Activated T-cell treated with anti-CD3 and anti-CD28 coated beads, Interleukin-2, amount 50 U/mL, for 72 hours (primary cell): ENCODE data around the gene THSD8. TPM values are rescaled to one million over a fixed set of nuclear protein-coding genes. Genes with fewer than 3 reads are reported as not detected.

Experiments
- ATAC-seq, 2 donors: fragments of 150-1000 bp; cut with Tn5 transposase; replicated peaks in 1 of 2; 2 replicates each; pipeline ENCODE4 v1.10.0; 2021; ENCODE audit warnings: moderate library complexity in 2 of 2, mild to moderate bottlenecking in 1 of 2
- DNase-seq, 2 donors: peaks; one replicate each; pipeline ENCODE4 v3.0.0; 2021 to 2022; ENCODE audit warnings: mixed read lengths in 1 of 2
- H3K27ac Mint-ChIP-seq: one replicate; pipeline ENCODE4 v1.8.0; 2022; ENCODE audit warnings: mild to moderate bottlenecking, moderate library complexity, mixed read lengths
- H3K27me3 Mint-ChIP-seq: one replicate; pipeline ENCODE4 v1.8.0; 2022; ENCODE audit warnings: low read depth, mixed read lengths
- H3K36me3 Mint-ChIP-seq, 2 donors: one replicate each; pipeline ENCODE4 v1.8.0; 2022; ENCODE audit warnings: mixed read lengths in 2 of 2, mild to moderate bottlenecking in 1 of 2; ENCODE audit not compliant: insufficient read depth in 2 of 2
- H3K4me1 Mint-ChIP-seq: one replicate; pipeline ENCODE4 v1.8.0; 2022; ENCODE audit warnings: low read depth, mixed read lengths
- H3K4me3 Mint-ChIP-seq, 2 donors: one replicate each; pipeline ENCODE4 v1.8.0; 2022; ENCODE audit warnings: mild to moderate bottlenecking in 2 of 2, mixed read lengths in 2 of 2, moderate library complexity in 2 of 2
- H3K9me3 Mint-ChIP-seq, 2 donors: one replicate each; pipeline ENCODE4 v1.8.0; 2022; ENCODE audit warnings: mixed read lengths in 2 of 2
- total RNA-seq, 2 donors: library from RNA; stranded (reverse); gene quantifications; one replicate each; pipeline ENCODE4 v1.2.3, GENCODE V29; 2022

The THSD8 gene
- total RNA-seq, 2 donors from 2014 or later = 23.7 to 27.1 TPM

DNA sequence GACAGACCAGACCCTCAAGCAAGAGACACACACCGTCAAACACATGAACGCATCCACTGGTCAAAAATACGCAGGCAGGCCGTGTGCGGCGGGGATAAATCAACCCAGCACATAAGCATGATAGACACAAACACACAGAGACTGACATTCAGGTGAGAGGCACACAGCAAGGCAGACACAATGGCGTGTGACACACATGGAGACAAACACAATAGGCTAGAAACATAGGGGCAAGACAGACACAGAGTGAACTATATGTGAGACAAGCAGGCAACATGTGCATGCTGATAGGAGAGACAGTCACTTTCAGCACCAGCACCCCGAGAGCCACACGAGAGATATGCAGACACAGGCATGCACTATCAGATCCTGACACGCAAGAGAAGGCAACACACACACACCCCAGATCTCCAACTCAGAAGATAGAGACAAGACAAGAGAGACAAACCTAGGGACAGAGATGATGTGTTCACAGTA is 17.4 kb upstream of the THSD8 start:
- no peaks in the 10 kb centered on the region for H3K36me3 Mint-ChIP-seq
- no peak overlapping the region for H3K4me3 Mint-ChIP-seq
- DNase-seq (peak; percentile 44), ATAC-seq (peak; percentile 1 to 4)
- peaks cover 38% of the 10 kb centered on the region for H3K4me1 Mint-ChIP-seq
- no peaks in the 10 kb centered on the region for H3K27me3 Mint-ChIP-seq
- H3K27ac Mint-ChIP-seq = no peak overlapping the region
- H3K9me3 Mint-ChIP-seq = no peaks in the 10 kb centered on the region

GRCh38 chr19:12784871-12785430 is 16.9 kb upstream of the THSD8 start:
- H3K27me3 Mint-ChIP-seq = no peaks in the 10 kb centered on the region
- no peaks in the 10 kb centered on the region for H3K9me3 Mint-ChIP-seq
- no peak overlapping the region for H3K27ac Mint-ChIP-seq
- H3K4me3 Mint-ChIP-seq = no peak overlapping the region
- peak; percentile 54 to 58 for DNase-seq
- H3K4me1 Mint-ChIP-seq = peaks cover 33% of the 10 kb centered on the region
- H3K36me3 Mint-ChIP-seq = no peaks in the 10 kb centered on the region
- peak; percentile 3 to 4 for ATAC-seq

DNA sequence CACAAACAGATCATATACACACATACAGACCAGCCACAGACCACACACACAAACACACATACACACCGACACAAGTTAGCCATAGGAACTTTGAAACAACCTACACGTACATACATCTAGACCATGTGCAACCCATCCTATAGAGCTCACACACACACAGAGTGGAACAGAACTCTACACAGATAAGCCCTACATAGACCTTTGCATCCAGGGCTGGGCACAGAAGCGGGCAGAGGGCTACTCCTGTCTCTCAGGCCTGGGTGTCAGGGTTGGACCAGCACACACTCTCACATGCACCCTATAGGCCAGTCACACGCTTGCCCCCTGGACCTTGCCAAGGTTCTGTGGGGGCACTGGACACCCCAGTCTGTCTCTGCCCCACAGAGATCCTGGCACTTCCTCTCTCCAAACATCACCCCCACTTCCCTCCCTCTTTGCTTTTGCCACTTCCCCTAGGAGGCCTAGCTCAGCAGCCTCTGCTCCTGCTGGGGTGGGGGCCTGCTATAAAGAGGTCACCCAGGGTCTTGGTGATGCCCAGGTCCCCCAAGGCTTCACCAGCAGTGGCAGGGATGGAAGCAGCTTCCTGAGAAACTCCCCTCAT is 16.3 kb upstream of the THSD8 start:
- Mint-ChIP-seq H3K4me3 (no peak overlapping the region), H3K36me3 (no peaks in the 10 kb centered on the region), H3K9me3 (no peaks in the 10 kb centered on the region), H3K27ac (no peak overlapping the region), H3K27me3 (no peaks in the 10 kb centered on the region), H3K4me1 (peaks cover 28% of the 10 kb centered on the region)
- DNase-seq = peak in 1 of 2 donors; percentile 19
- no peak for ATAC-seq

- DNase-seq (peak in 1 of 2 donors; percentile 17), ATAC-seq (no peak)
- H3K4me3 Mint-ChIP-seq = peak overlapping the region in 1 of 2 donors; percentile 41
- peaks cover 27% of the 10 kb centered on the region for H3K4me1 Mint-ChIP-seq
- peaks cover 4 to 5% of the 10 kb centered on the region in 2 donors for H3K36me3 Mint-ChIP-seq
- no peaks in the 10 kb centered on the region for H3K9me3 Mint-ChIP-seq
- no peaks in the 10 kb centered on the region for H3K27me3 Mint-ChIP-seq
- H3K27ac Mint-ChIP-seq = no peak overlapping the region
These were observed 15.6 kb upstream of the THSD8 start for GRCh38 chr19:12786141-12786870.

DNA sequence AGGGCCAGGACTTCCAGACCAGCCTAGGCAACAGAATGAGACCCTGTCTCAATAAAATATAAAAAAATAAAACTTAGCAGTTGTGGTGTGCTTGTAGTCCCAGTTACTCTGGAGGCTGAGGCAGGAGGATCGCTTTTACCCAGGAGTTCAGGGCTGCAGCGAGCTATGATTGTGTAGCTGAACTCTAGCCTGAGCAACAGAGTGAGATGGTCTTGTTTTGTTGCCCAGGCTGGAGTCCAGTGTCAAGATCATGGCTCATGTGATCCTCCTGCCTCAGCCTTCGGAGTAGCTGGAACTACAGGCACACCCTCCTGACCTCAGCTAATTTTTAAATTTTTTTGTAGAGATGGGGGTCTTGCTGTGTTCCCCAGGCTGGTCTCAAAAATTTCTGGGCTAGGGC is 14.9 kb upstream of the THSD8 start:
- Mint-ChIP-seq H3K9me3 (no peaks in the 10 kb centered on the region), H3K36me3 (peaks cover 5 to 7% of the 10 kb centered on the region in 2 donors), H3K4me1 (peaks cover 21% of the 10 kb centered on the region), H3K4me3 (peak overlapping the region in 1 of 2 donors; percentile 41), H3K27ac (no peak overlapping the region), H3K27me3 (no peaks in the 10 kb centered on the region)
- ATAC-seq (no peak), DNase-seq (no peak)

GRCh38 chr19:12787458-12787857 is 14.4 kb upstream of the THSD8 start:
- Mint-ChIP-seq H3K4me3 (no peak overlapping the region), H3K9me3 (no peaks in the 10 kb centered on the region), H3K4me1 (peaks cover 17% of the 10 kb centered on the region), H3K27me3 (no peaks in the 10 kb centered on the region), H3K27ac (no peak overlapping the region), H3K36me3 (peaks cover 5 to 7% of the 10 kb centered on the region in 2 donors)
- ATAC-seq = no peak
- DNase-seq = no peak

- ATAC-seq = no peak
- Mint-ChIP-seq H3K4me3 (peak overlapping the region; percentile 92 to 96), H3K27me3 (no peaks in the 10 kb centered on the region), H3K36me3 (peaks cover 7 to 8% of the 10 kb centered on the region in 2 donors), H3K4me1 (peaks cover 17% of the 10 kb centered on the region), H3K27ac (no peak overlapping the region), H3K9me3 (no peaks in the 10 kb centered on the region)
- no peak for DNase-seq
These were observed 13.7 kb upstream of the THSD8 start for GRCh38 chr19:12788042-12788681.

- H3K36me3 Mint-ChIP-seq = peaks cover 9% of the 10 kb centered on the region in 2 donors
- peak overlapping the region; percentile 97 for H3K27ac Mint-ChIP-seq
These were observed 13.2 kb upstream of the THSD8 start for GRCh38 chr19:12788682-12789097.

DNA sequence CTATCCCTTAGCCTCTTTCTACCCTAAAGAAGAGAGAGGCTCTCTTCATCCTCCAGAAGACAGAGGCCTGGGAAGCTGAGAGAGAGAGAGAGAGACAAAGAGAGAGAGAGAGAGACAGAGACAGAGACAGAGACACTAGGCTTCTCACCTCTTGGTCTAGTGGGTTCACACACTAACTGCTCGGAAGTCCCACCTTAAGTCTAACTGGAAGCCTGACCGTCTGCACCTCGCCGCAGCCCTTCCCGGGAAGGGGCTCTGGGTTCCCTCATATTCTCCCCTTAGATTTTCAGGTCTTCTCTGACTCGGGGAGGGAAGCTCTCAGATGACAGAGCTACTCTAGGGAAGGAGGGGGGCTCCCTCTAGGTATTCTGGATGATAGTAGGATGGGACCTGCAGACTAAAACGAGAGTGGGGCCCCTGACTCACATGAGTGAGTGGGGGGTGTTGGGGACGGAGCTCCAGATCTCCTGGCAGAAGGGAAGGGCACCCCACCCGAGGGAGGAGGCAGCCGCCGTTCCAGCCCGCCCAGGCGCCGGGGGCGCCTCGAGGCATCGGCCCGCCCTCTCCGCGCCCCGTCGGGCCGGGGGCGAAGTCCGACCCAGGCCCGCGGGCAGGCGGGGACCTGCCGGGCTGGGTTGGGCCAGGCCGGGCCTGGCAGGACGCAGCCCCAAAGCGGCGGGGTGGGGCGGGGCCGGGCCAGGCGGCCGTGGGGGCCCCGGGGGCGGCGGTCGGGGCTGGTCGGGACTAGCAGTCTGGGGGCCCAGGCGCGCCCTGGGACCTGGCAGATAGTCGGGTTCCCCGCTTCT is 12.6 kb upstream of the THSD8 start:
- Mint-ChIP-seq H3K27me3 (no peaks in the 10 kb centered on the region), H3K4me3 (peak overlapping the region; percentile 96 to 98), H3K9me3 (no peaks in the 10 kb centered on the region), H3K27ac (peak overlapping the region; percentile 97), H3K36me3 (peaks cover 9 to 13% of the 10 kb centered on the region in 2 donors), H3K4me1 (peaks cover 21% of the 10 kb centered on the region)
- DNase-seq (peak in 1 of 2 donors; percentile 58), ATAC-seq (no peak)

More at GRCh38 chr19:12788682-12789097, 13.2 kb upstream of the THSD8 start:
- Mint-ChIP-seq H3K27me3 (no peaks in the 10 kb centered on the region), H3K4me3 (peak overlapping the region; percentile 92 to 96), H3K4me1 (peaks cover 17% of the 10 kb centered on the region), H3K9me3 (no peaks in the 10 kb centered on the region)
- no peak for ATAC-seq
- DNase-seq = peak; percentile 57 to 63

DNA sequence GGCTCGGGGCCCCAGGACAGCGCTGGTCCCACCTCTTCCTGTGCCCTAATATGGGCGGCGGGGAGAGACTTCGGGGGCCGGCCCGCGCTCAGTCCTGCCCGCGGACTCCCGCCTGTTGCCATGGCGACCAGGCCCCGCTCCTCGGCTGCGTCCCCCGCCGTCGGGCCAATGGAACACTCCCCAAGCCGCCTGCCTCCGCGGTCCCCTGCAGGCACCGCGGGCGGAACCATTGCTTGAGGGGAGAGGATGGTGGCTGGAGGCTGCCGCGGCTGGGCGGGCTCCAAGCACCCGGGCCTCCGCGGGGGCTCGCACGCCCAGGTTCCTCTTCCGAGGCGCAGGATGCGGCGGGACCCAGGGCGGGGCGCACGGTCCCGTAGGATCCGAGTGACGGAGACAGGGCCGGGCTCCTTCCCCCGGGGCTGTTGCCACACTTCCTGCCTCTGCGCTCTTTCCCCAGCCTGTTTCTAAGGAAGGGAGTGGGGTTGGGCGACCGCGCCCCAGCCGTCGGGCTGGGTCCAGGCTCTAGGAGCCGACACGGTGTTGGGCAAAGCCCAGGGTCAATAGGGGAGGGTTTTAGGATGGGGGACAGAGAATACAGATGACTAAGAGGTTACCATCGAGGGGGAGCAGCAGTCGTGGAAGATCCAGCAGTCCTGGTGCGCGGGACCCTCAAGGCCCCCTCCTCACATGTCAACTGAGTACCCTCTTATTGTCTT is 11.8 kb upstream of the THSD8 start:
- Mint-ChIP-seq H3K27ac (peak overlapping the region; percentile 90), H3K36me3 (peaks cover 9 to 13% of the 10 kb centered on the region in 2 donors), H3K4me1 (peaks cover 28% of the 10 kb centered on the region)

GRCh38 chr19:12790628-12791344 is 11.1 kb upstream of the THSD8 start:
- H3K27ac Mint-ChIP-seq = peak overlapping the region; percentile 90
- DNase-seq (no peak), ATAC-seq (no peak)
- H3K27me3 Mint-ChIP-seq = no peaks in the 10 kb centered on the region
- peaks cover 36% of the 10 kb centered on the region for H3K4me1 Mint-ChIP-seq
- peaks cover 9 to 13% of the 10 kb centered on the region in 2 donors for H3K36me3 Mint-ChIP-seq
- peak overlapping the region; percentile 94 to 98 for H3K4me3 Mint-ChIP-seq
- H3K9me3 Mint-ChIP-seq = no peaks in the 10 kb centered on the region

More for the DNA sequence above, 11.8 kb upstream of the THSD8 start:
- Mint-ChIP-seq H3K9me3 (no peaks in the 10 kb centered on the region), H3K4me3 (peak overlapping the region; percentile 94 to 98), H3K27me3 (no peaks in the 10 kb centered on the region)
- ATAC-seq (peak; percentile 52), DNase-seq (peak; percentile 99 to 100)
